ENCODE data around the gene YJU2. TPM values are rescaled to one million over a fixed set of nuclear protein-coding genes. Genes with fewer than 3 reads are reported as not detected.

The YJU2 gene
- total RNA-seq, 4 donors from 2014 or later, result 17.0 to 29.1 (median 26.4) TPM

DNA sequence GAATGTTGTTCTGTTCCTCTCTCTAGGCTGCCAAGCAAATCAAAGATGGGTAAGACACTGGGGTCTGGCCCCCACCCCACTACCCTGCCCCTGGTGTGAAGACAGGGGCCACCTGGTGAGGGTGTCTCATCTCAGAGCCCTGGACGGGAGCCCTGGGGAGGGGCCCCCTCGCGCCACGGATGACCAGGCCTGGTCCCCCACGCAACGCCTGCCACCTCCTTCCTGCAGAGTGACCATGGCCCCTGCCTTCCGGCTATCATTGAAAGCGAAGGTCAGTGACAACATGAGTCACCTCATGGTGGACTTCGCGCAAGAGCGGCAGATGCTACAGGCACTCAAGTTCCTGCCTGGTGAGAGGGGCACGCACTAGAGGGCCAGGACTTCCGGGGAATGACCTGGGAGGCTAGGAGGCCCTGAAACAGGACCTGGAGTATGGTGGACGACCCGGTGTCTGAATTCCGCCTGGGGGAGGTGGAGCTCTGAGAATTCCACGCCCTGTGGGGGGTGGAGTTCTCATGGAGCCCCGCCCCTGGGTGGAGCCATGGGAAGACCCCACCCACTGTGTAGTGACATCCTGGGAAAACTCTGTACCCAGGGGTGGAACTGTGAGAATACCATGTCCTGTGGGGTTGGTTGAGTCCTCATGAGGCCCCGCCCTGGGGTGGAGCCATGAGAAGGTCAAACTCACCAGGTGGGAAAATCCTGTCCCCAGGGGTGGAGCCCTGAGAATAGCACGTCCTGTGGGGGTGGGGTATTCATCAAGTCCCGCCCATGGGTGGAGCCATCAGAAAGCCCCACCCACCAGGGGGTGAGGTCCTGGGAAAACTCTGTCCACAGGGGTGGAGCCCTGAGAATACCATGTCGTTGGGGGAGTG lies 63.6 kb downstream of the YJU2 start:
- Histone ChIP-seq H3K4me1 (peaks cover 0 to 4% (median 0%) of the 10 kb centered on the region in 4 donors), H3K27me3 (peaks cover 0 to 15% (median under 1%) of the 10 kb centered on the region in 4 donors), H3K27ac (replicated peaks in 1 of 4) (no peak overlapping the region), H3K4me3 (no peak overlapping the region), H3K36me3 (no peaks in the 10 kb centered on the region), H3K9me3 (no peaks in the 10 kb centered on the region)
- TF ChIP-seq EP300 (IDR thresholded peaks at IDR 0.05) (no peak), POLR2A (IDR thresholded peaks at IDR 0.05; ENCODE audit: low read depth) (no peak), POLR2AphosphoS5 (IDR thresholded peaks at IDR 0.05) (no peak)
- TF ChIP-seq, protein P1, sequence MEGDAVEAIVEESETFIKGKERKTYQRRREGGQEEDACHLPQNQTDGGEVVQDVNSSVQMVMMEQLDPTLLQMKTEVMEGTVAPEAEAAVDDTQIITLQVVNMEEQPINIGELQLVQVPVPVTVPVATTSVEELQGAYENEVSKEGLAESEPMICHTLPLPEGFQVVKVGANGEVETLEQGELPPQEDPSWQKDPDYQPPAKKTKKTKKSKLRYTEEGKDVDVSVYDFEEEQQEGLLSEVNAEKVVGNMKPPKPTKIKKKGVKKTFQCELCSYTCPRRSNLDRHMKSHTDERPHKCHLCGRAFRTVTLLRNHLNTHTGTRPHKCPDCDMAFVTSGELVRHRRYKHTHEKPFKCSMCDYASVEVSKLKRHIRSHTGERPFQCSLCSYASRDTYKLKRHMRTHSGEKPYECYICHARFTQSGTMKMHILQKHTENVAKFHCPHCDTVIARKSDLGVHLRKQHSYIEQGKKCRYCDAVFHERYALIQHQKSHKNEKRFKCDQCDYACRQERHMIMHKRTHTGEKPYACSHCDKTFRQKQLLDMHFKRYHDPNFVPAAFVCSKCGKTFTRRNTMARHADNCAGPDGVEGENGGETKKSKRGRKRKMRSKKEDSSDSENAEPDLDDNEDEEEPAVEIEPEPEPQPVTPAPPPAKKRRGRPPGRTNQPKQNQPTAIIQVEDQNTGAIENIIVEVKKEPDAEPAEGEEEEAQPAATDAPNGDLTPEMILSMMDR (IDR thresholded peaks at IDR 0.05), result no peak
- 95% methylated on average over 11 of the region's 22 CpGs for WGBS
- DNase-seq (ENCODE audit: extremely low spot score), result no peak
- intact Hi-C loops (cut with DNase I), result no loop called here

DNA sequence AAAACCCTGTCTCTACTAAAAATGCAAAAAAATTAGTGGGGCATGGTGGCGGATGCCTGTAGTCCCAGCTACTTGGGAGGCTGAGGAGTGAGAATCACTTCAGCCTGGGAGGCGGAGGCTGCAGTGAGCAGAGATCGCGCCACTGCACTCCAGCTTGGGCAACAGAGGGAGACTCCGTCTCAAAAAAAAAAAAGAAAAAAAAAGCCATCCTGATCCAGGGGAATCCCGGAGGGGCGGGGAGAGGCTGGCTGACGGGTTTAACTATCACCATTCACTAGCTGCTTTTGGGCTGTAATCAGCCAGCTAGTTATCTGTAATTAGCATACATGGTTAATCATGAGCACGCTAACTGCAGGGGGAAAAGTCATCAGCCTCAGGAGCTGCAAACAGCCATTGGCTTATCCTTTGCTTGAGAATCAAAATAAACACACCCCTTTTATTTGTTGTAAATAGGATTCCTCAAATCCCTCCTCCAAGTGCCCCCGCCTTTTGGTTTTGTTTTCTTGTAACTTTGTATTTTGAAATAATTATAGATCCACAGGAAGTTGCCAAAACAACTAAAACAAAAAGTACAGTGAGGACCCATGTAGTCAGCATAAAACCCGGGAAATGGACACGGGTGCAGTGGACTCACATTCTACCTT lies 67.1 kb downstream of the YJU2 start:
- Histone ChIP-seq H3K4me3 (no peak overlapping the region), H3K27me3 (peaks cover 0 to 30% (median 0%) of the 10 kb centered on the region in 4 donors), H3K36me3 (no peaks in the 10 kb centered on the region), H3K4me1 (peaks cover 0 to 4% (median 0%) of the 10 kb centered on the region in 4 donors), H3K27ac (replicated peaks in 1 of 4) (no peak overlapping the region), H3K9me3 (no peaks in the 10 kb centered on the region)
- TF ChIP-seq POLR2A (IDR thresholded peaks at IDR 0.05; ENCODE audit: low read depth), result no peak
- no peak for TF ChIP-seq EP300 (IDR thresholded peaks at IDR 0.05)
- TF ChIP-seq POLR2AphosphoS5 (IDR thresholded peaks at IDR 0.05), result no peak
- TF ChIP-seq, protein P1 (IDR thresholded peaks at IDR 0.05), result no peak
- 51% methylated on average over 12 of the region's 12 CpGs for WGBS
- no peak for DNase-seq (ENCODE audit: extremely low spot score)
- intact Hi-C loops (cut with DNase I), result no loop called here

DNA sequence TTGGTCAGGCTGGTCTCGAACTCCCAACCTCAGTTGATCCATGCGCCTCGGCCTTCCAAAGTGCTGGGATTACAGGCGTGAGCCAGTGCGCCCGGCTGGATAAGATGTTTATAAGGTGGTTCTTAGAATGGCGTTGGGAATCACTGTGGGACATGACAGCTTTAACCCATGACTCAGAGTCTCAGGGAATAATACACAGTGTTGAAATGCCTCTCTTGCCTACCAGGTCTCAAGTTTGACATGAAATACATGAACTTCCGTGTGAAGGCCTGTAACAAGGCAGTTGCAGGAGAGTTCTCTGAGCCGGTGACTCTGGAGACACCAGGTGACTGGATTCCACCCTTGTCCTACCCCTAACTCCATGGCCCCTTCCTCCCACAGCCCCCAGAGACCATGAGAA lies 70.1 kb downstream of the YJU2 start:
- H3K9me3 ChIP-seq, result no peaks in the 10 kb centered on the region
- WGBS, result 80% methylated on average over 7 of the region's 9 CpGs
- H3K4me3 ChIP-seq, result no peak overlapping the region
- peaks cover 0 to 30% (median 0%) of the 10 kb centered on the region in 4 donors for H3K27me3 ChIP-seq
- TF ChIP-seq, protein P1 (IDR thresholded peaks at IDR 0.05), result no peak
- TF ChIP-seq POLR2A (IDR thresholded peaks at IDR 0.05; ENCODE audit: low read depth) (no peak), EP300 (IDR thresholded peaks at IDR 0.05) (no peak), POLR2AphosphoS5 (IDR thresholded peaks at IDR 0.05) (no peak)
- H3K27ac ChIP-seq (replicated peaks in 1 of 4), result no peak overlapping the region
- no peak for DNase-seq (ENCODE audit: extremely low spot score)
- intact Hi-C loops (cut with DNase I), result no loop called here
- H3K36me3 ChIP-seq, result no peaks in the 10 kb centered on the region
- H3K4me1 ChIP-seq, result peaks cover 0 to 4% (median 0%) of the 10 kb centered on the region in 4 donors

DNA sequence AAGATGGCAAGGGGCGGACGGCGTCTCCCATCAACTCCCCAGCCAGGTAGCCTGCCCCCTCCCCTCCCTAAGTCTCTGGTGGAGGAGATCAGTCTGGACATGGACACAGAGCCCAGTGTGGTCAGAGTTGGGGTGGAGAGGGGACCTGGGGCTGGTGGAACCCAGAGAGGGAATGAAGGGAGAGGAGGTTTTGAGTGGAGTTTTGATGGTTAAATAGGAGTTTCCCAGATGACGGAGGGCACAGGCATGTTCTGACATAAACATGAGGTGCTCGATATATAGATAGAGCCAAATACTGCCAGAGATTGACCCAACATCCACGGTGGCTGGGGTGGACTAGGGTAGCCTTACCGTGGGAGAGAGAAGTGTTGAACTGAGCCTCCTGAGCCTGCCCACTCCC lies 71.6 kb downstream of the YJU2 start:
- TF ChIP-seq, protein P1 (IDR thresholded peaks at IDR 0.05), result no peak
- TF ChIP-seq EP300 (IDR thresholded peaks at IDR 0.05) (no peak), POLR2A (IDR thresholded peaks at IDR 0.05; ENCODE audit: low read depth) (no peak)
- no peaks in the 10 kb centered on the region for H3K36me3 ChIP-seq
- peaks cover 0 to 9% (median 0%) of the 10 kb centered on the region in 4 donors for H3K9me3 ChIP-seq
- WGBS, result 99% methylated on average over 7 of the region's 7 CpGs
- peaks cover 0 to 30% (median 0%) of the 10 kb centered on the region in 4 donors for H3K27me3 ChIP-seq
- H3K27ac ChIP-seq (replicated peaks in 1 of 4), result no peak overlapping the region
- DNase-seq (ENCODE audit: extremely low spot score), result no peak
- H3K4me3 ChIP-seq, result no peak overlapping the region
- peaks cover 0 to 4% (median 0%) of the 10 kb centered on the region in 4 donors for H3K4me1 ChIP-seq
- intact Hi-C loops (cut with DNase I), result no loop called here

Other genes starting within 250 kb of the YJU2 start
- 10 to 100 TPM; 16.6 to 34.1 (median 24.8) TPM for gene PIAS4, start 239.3 kb upstream of the YJU2 start, total RNA-seq
- gene ZBTB7A, start 180.2 kb upstream of the YJU2 start, total RNA-seq, result 100 to 1,000 TPM in 2 of 4 donors, 10 to 100 TPM in 2; 71.9 to 137 (median 114) TPM
- gene MAP2K2, start 123.0 kb upstream of the YJU2 start, total RNA-seq, result 100 to 1,000 TPM in 2 of 4 donors, 10 to 100 TPM in 2; 59.0 to 145 (median 101) TPM
- gene CREB3L3, start 93.4 kb upstream of the YJU2 start, total RNA-seq, result not detected
- 10 to 100 TPM; 16.0 to 24.1 (median 19.9) TPM for gene SIRT6, start 64.5 kb upstream of the YJU2 start, total RNA-seq
- gene ANKRD24, start 64.4 kb upstream of the YJU2 start, total RNA-seq, result 1 to 10 TPM in 2 of 4 donors, under 1 TPM in 2; 0.32 to 2.5 (median 0.96) TPM
- gene EBI3, start 17.6 kb upstream of the YJU2 start, total RNA-seq, result 1 to 10 TPM; 1.1 to 6.6 (median 1.9) TPM
- gene SHD, start 32.2 kb downstream of the YJU2 start, total RNA-seq, result not detected
- not detected for gene TMIGD2, start 55.3 kb downstream of the YJU2 start, total RNA-seq
- under 1 TPM in 2 of 4 donors, not detected in 2; 0.29 to 0.50 TPM for gene FSD1, start 57.5 kb downstream of the YJU2 start, total RNA-seq
- 1 to 10 TPM in 2 of 4 donors, under 1 TPM in 1, not detected in 1; 0.52 to 3.3 (median 1.7) TPM for gene STAP2, start 91.7 kb downstream of the YJU2 start, total RNA-seq
- gene MPND, start 96.5 kb downstream of the YJU2 start, total RNA-seq, result 1 to 10 TPM; 5.3 to 9.2 (median 7.6) TPM
- gene SH3GL1, start 153.5 kb downstream of the YJU2 start, total RNA-seq, result 10 to 100 TPM; 49.4 to 77.2 (median 59.5) TPM
- gene CHAF1A, start 155.6 kb downstream of the YJU2 start, total RNA-seq, result 10 to 100 TPM in 1 of 4 donors, 1 to 10 TPM in 3; 4.6 to 14.6 (median 7.6) TPM
- gene UBXN6, start 210.7 kb downstream of the YJU2 start, total RNA-seq, result 100 to 1,000 TPM in 2 of 4 donors, 10 to 100 TPM in 2; 65.2 to 190 (median 98.8) TPM
- 10 to 100 TPM; 30.5 to 72.3 (median 45.5) TPM for gene HDGFL2, start 225.2 kb downstream of the YJU2 start, total RNA-seq

Data from esophagus muscularis mucosa (tissue), 4 donors.